Spleen (tissue), 11 donors: ENCODE results near the gene PCNX2. TPM values are rescaled to one million over a fixed set of nuclear protein-coding genes. Genes with fewer than 3 reads are reported as not detected.

Source experiments
- DNase-seq: peaks from one replicate; pipeline ENCODE4 v3.0.0-alpha.2; 2020
- H3K27ac ChIP-seq, 8 donors: fragments of 200-600 bp; sonication (generic) in 7 of 8; 1 replicate in 4 of 8; 2 replicates in 4 of 8; pipeline versions ENCODE4 v1.5.0 to v1.8.0; 2016 to 2021; ENCODE audit warnings: inconsistent platforms in 4 of 8, mild to moderate bottlenecking in 4 of 8, moderate library complexity in 1 of 8
- H3K27me3 ChIP-seq, 7 donors: fragments of 200-600 bp; sonication (generic) in 6 of 7; replicated peaks in 1 of 7; 1 replicate in 4 of 7; 2 replicates in 3 of 7; pipeline versions ENCODE4 v1.5.0 to v1.8.0; 2016 to 2021; ENCODE audit warnings: inconsistent platforms in 3 of 7, mild to moderate bottlenecking in 1 of 7
- H3K36me3 ChIP-seq, 6 donors: fragments of 200-600 bp; sonication (generic) in 5 of 6; 1 replicate in 4 of 6; 2 replicates in 2 of 6; pipeline versions ENCODE4 v1.5.0 to v1.8.0; 2016 to 2021; ENCODE audit warnings: inconsistent platforms in 2 of 6
- H3K4me1 ChIP-seq, 6 donors: fragments of 200-600 bp; sonication (generic) in 5 of 6; 1 replicate in 3 of 6; 2 replicates in 3 of 6; pipeline versions ENCODE4 v1.5.0 to v1.8.0; 2016 to 2021; ENCODE audit warnings: inconsistent platforms in 3 of 6
- H3K4me3 ChIP-seq, 8 donors: fragments of 200-600 bp; sonication (generic) in 7 of 8; 1 replicate in 4 of 8; 2 replicates in 4 of 8; pipeline versions ENCODE4 v1.5.0 to v1.8.0; 2016 to 2021; ENCODE audit warnings: inconsistent platforms in 4 of 8, mild to moderate bottlenecking in 4 of 8, moderate library complexity in 2 of 8
- H3K9me3 ChIP-seq, 8 donors: fragments of 200-600 bp; sonication (generic) in 7 of 8; 1 replicate in 4 of 8; 2 replicates in 4 of 8; pipeline versions ENCODE4 v1.5.0 to v1.8.0; 2016 to 2021; ENCODE audit warnings: inconsistent platforms in 4 of 8
- CTCF ChIP-seq, 11 experiments: fragments of 200-600 bp in 7 of 11; fragments of 450-650 bp in 4 of 11; sonication (generic) in 4 of 11; IDR thresholded peaks in 8 of 11; conservative IDR thresholded peaks in 3 of 11; 1 replicate in 7 of 11; 2 replicates in 4 of 11; pipeline versions ENCODE4 v1.4.0 to v1.8.0; 2016 to 2021; ENCODE audit warnings: antibody characterized with exemption in 11 of 11, inconsistent platforms in 4 of 11, mild to moderate bottlenecking in 1 of 11
- POLR2A ChIP-seq, 3 donors: fragments of 450-650 bp; IDR thresholded peaks; one replicate each; pipeline ENCODE4 v1.5.1; 2017; ENCODE audit warnings: antibody characterized with exemption in 3 of 3, mild to moderate bottlenecking in 1 of 3
- POLR2AphosphoS5 ChIP-seq, 3 donors: sonication (generic); formaldehyde crosslinking; IDR thresholded peaks; one replicate each; pipeline ENCODE4 v1.5.1; 2017; ENCODE audit warnings: antibody characterized with exemption in 3 of 3
- WGBS, 5 donors: extraction: QIAGEN DNeasy Blood & Tissue Kit in 3 of 5; methylation state at CpG; one replicate each; pipeline versions ENCODE4 v1.1.5 to v1.1.7; 2013 to 2018; 5-methylcytosine and 5-hydroxymethylcytosine counted together
- intact Hi-C: fragments of 100-400 bp; cut with DNase I; formaldehyde crosslinking; loops from one replicate; pipeline ENCODE4 v1.15.0; 2023; ENCODE audit warnings: low total_unique reads
- polyA plus RNA-seq, 3 donors: library from polyadenylated mRNA; stranded (reverse); fragments of 200-250 nt; gene quantifications; one replicate each; pipeline ENCODE4 v1.2.1, GENCODE V29; 2013
- total RNA-seq, 7 donors: library from RNA; depleted of rRNA in 3 of 7; stranded (reverse); fragments of >200 nt in 3 of 7; fragmentation: NEBNext Ultra II Directional in 4 of 7; extraction: Animal tissue kit (Norgen Biotek cat#: 25700) in 4 of 7; gene quantifications; one replicate each; pipeline versions ENCODE4 v1.1.0 to v1.2.1, GENCODE V29; 2016 to 2021
- donor health status: healthy with polysubstance abuse.
- donor health status: DM: no; HTN: no; CAD: no; lungs with moderate emphysema.
- donor health status: DM: no; HTN: no; CAD: no.
- donor health status: Bipolar disorder and iron deficiency.
- donor health status: healthy.
- donor health status: DM: no; HTN: no; CAD: no.
- donor health status: DM: yes; HTN: yes; CAD: no.

PCNX2 gene
- total and polyA plus RNA-seq, 10 donors = 4.0 to 26.5 (median 15.4) TPM

DNA sequence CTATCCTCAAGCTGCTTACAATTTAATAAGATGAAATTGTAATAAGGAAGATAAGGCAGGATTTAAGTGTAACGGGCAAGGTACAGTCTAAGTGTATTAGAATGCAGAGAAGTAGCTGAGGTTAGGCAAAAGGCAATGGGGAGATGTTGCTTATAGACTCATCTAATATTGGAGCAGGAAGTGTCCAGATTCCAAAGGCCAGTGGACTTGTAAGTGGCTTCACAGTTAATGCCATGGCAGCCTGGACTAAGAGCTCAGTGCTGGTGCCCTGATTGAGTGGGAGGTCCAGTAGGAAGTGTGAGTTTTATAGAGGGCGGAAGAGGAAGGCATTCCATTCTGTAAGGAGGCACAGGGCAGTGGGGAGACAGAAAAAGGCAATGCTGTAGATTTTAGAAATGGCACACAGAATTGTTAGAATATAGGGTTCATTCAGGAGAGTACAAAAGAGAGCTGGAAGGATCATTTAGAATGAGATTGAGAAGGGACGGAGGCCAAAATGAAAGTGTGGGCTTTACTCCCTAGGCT lies 44.6 kb upstream of the PCNX2 start:
- no peak for DNase-seq
- intact Hi-C loops = no loop called here
- Histone ChIP-seq H3K4me3 (no peak overlapping the region), H3K9me3 (no peaks in the 10 kb centered on the region), H3K27me3 (peaks cover 0 to 18% (median 0%) of the 10 kb centered on the region in 7 donors), H3K27ac (no peak overlapping the region), H3K4me1 (no peaks in the 10 kb centered on the region), H3K36me3 (no peaks in the 10 kb centered on the region)
- whole genome bisulfite sequencing, 5 donors = 77 to 96% (median 77%) methylated on average over 3 of the region's 3 CpGs
- TF ChIP-seq POLR2A (IDR thresholded peaks at IDR 0.05) (no peak), CTCF (IDR thresholded peaks at IDR 0.05 in 8 of 11, conservative IDR thresholded peaks at IDR 0.05 in 3 of 11) (no peak), POLR2AphosphoS5 (IDR thresholded peaks at IDR 0.05) (no peak)

DNA sequence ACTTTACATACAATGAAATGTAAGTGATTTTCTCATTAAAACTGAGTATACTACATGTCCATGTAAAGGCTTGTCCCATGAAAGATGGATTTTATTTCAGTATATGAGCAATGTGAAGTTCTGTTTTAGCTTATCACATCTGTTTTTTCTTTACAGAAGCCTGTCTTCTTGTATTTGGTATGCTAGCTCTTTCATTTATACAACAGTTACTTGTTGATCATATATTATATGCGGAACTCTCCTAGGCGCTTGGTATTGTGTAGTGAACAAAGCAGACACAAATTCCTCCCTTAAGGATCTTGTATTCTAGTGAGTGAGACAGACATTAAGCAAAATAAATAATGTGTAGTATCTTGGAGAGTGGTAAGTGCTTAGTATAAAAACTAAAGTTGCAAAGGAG lies 42.6 kb upstream of the PCNX2 start:
- WGBS, 5 donors = 95 to 98% (median 96%) methylated on average over 2 of the region's 2 CpGs
- no peak for DNase-seq
- intact Hi-C loops = no loop called here
- Histone ChIP-seq H3K36me3 (no peaks in the 10 kb centered on the region), H3K9me3 (no peaks in the 10 kb centered on the region), H3K27ac (no peak overlapping the region), H3K4me3 (no peak overlapping the region), H3K4me1 (no peaks in the 10 kb centered on the region), H3K27me3 (peaks cover 0 to 18% (median 0%) of the 10 kb centered on the region in 7 donors)
- TF ChIP-seq POLR2AphosphoS5 (IDR thresholded peaks at IDR 0.05) = no peak
- no peak for TF ChIP-seq CTCF (IDR thresholded peaks at IDR 0.05 in 8 of 11, conservative IDR thresholded peaks at IDR 0.05 in 3 of 11)
- TF ChIP-seq POLR2A (IDR thresholded peaks at IDR 0.05) = no peak

DNA sequence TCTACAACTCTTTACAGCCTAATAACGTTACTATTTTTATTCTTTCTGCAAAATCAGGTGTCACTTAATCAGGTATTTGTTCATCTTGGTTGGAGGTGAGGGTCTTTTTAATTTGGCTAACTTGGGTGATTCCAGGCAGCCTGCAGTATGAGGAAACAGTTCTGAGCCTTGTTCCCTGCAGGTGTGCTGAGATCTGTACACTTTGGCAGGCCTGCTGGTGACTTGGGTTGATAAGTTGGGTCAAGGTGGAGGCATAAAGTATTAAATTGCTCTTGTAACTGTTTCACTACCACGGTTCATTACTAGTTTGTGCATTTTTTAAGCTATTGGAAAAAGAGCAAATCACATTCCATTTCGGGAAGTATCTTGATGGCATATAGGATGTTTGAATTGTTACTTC lies 42.0 kb upstream of the PCNX2 start:
- Histone ChIP-seq H3K9me3 (no peaks in the 10 kb centered on the region), H3K27me3 (peaks cover 0 to 18% (median 0%) of the 10 kb centered on the region in 7 donors), H3K36me3 (no peaks in the 10 kb centered on the region), H3K4me1 (no peaks in the 10 kb centered on the region), H3K4me3 (no peak overlapping the region), H3K27ac (no peak overlapping the region)
- 77 to 87% (median 85%) methylated on average over 3 of the region's 3 CpGs for WGBS, 5 donors
- no peak for DNase-seq
- intact Hi-C loops = no loop called here
- TF ChIP-seq POLR2A (IDR thresholded peaks at IDR 0.05) (no peak), POLR2AphosphoS5 (IDR thresholded peaks at IDR 0.05) (no peak), CTCF (IDR thresholded peaks at IDR 0.05 in 8 of 11, conservative IDR thresholded peaks at IDR 0.05 in 3 of 11) (no peak)

- Histone ChIP-seq H3K4me1 (no peaks in the 10 kb centered on the region), H3K9me3 (no peaks in the 10 kb centered on the region), H3K36me3 (no peaks in the 10 kb centered on the region), H3K4me3 (no peak overlapping the region), H3K27me3 (peaks cover 0 to 23% (median 0%) of the 10 kb centered on the region in 7 donors), H3K27ac (no peak overlapping the region)
- no peak for DNase-seq
- 89 to 96% (median 90%) methylated on average over 5 of the region's 5 CpGs for WGBS, 5 donors
- TF ChIP-seq POLR2AphosphoS5 (IDR thresholded peaks at IDR 0.05) = no peak
- intact Hi-C loops = no loop called here
These were observed 41.3 kb upstream of the PCNX2 start for GRCh38 chr1:233336554-233337456.
